IgD-negative memory B cell (primary cell): ENCODE measurements around the gene UBE2G2. TPM values are rescaled to one million over a fixed set of nuclear protein-coding genes. Genes with fewer than 3 reads are reported as not detected.

ENCODE experiments used
- H3K27ac Mint-ChIP-seq, 3 donors: one replicate each; pipeline ENCODE4 v1.8.0; 2020 to 2022; ENCODE audit warnings: mild to moderate bottlenecking in 3 of 3, mixed read lengths in 3 of 3, moderate library complexity in 1 of 3
- H3K27me3 Mint-ChIP-seq: one replicate; pipeline ENCODE4 v1.8.0; 2021; ENCODE audit warnings: mixed read lengths
- H3K36me3 Mint-ChIP-seq: one replicate; pipeline ENCODE4 v1.8.0; 2020; ENCODE audit warnings: mild to moderate bottlenecking, mixed read lengths
- H3K4me1 Mint-ChIP-seq, 3 donors: one replicate each; pipeline ENCODE4 v1.8.0; 2020 to 2022; ENCODE audit warnings: mixed read lengths in 3 of 3, mild to moderate bottlenecking in 1 of 3
- H3K4me3 Mint-ChIP-seq, 4 donors: one replicate each; pipeline ENCODE4 v1.8.0; 2020 to 2022; ENCODE audit warnings: mild to moderate bottlenecking in 4 of 4, mixed read lengths in 4 of 4, moderate library complexity in 3 of 4
- H3K9me3 Mint-ChIP-seq, 3 donors: one replicate each; pipeline ENCODE4 v1.8.0; 2020 to 2021; ENCODE audit warnings: mixed read lengths in 3 of 3, mild to moderate bottlenecking in 1 of 3
- polyA plus RNA-seq: library from polyadenylated mRNA; unstranded; fragments of 300-500 nt; fragmentation: Illumina TruSeq; gene quantifications from one replicate; pipeline ENCODE4 v1.2.3, GENCODE V29; 2021

Gene UBE2G2
- polyA plus RNA-seq, 1 donor from 2014 or later, result 55.7 TPM

- Mint-ChIP-seq H3K27ac (peak overlapping the region in 1 of 3 donors; percentile 78), H3K9me3 (no peaks in the 10 kb centered on the region), H3K36me3 (no peaks in the 10 kb centered on the region), H3K4me3 (peak overlapping the region in 1 of 4 donors; percentile 75), H3K27me3 (no peaks in the 10 kb centered on the region), H3K4me1 (peaks cover 0 to 10% (median 6%) of the 10 kb centered on the region in 3 donors)
These were observed 12.1 kb upstream of the UBE2G2 start for GRCh38 chr21:44813727-44814126.

GRCh38 chr21:44813149-44813548, 11.5 kb upstream of the UBE2G2 start:
- H3K4me1 Mint-ChIP-seq, result peaks cover 0 to 10% (median 6%) of the 10 kb centered on the region in 3 donors
- H3K27ac Mint-ChIP-seq, result peak overlapping the region in 2 of 3 donors; percentile 57 to 78
- H3K4me3 Mint-ChIP-seq, result peak overlapping the region in 2 of 4 donors; percentile 26 to 39
- H3K36me3 Mint-ChIP-seq, result no peaks in the 10 kb centered on the region
- no peaks in the 10 kb centered on the region for H3K9me3 Mint-ChIP-seq
- H3K27me3 Mint-ChIP-seq, result no peaks in the 10 kb centered on the region

- no peak overlapping the region for H3K4me3 Mint-ChIP-seq
- H3K4me1 Mint-ChIP-seq, result peaks cover 0 to 10% (median 6%) of the 10 kb centered on the region in 3 donors
- peak overlapping the region in 2 of 3 donors; percentile 57 to 78 for H3K27ac Mint-ChIP-seq
- no peaks in the 10 kb centered on the region for H3K27me3 Mint-ChIP-seq
- H3K36me3 Mint-ChIP-seq, result no peaks in the 10 kb centered on the region
- no peaks in the 10 kb centered on the region for H3K9me3 Mint-ChIP-seq
These were observed 11.0 kb upstream of the UBE2G2 start for GRCh38 chr21:44812640-44813039.

GRCh38 chr21:44810779-44811178, 9.2 kb upstream of the UBE2G2 start:
- Mint-ChIP-seq H3K36me3 (no peaks in the 10 kb centered on the region), H3K27me3 (no peaks in the 10 kb centered on the region), H3K27ac (peak overlapping the region in 2 of 3 donors; percentile 28 to 64), H3K4me3 (no peak overlapping the region), H3K4me1 (peaks cover 0 to 5% (median 2%) of the 10 kb centered on the region in 3 donors), H3K9me3 (no peaks in the 10 kb centered on the region)

GRCh38 chr21:44805859-44806258, 4.2 kb upstream of the UBE2G2 start:
- Mint-ChIP-seq H3K4me3 (peak overlapping the region in 1 of 4 donors; percentile 72), H3K36me3 (no peaks in the 10 kb centered on the region), H3K27me3 (no peaks in the 10 kb centered on the region), H3K4me1 (peaks cover 5 to 10% (median 10%) of the 10 kb centered on the region in 3 donors), H3K27ac (no peak overlapping the region), H3K9me3 (no peaks in the 10 kb centered on the region)

GRCh38 chr21:44805226-44805625, 3.6 kb upstream of the UBE2G2 start:
- no peaks in the 10 kb centered on the region for H3K36me3 Mint-ChIP-seq
- no peaks in the 10 kb centered on the region for H3K9me3 Mint-ChIP-seq
- H3K27ac Mint-ChIP-seq, result peak overlapping the region in 1 of 3 donors; percentile 63
- H3K27me3 Mint-ChIP-seq, result no peaks in the 10 kb centered on the region
- peaks cover 11 to 16% (median 15%) of the 10 kb centered on the region in 3 donors for H3K4me1 Mint-ChIP-seq
- H3K4me3 Mint-ChIP-seq, result peak overlapping the region in 1 of 4 donors; percentile 72

- peak overlapping the region in 1 of 3 donors; percentile 63 for H3K27ac Mint-ChIP-seq
- no peaks in the 10 kb centered on the region for H3K36me3 Mint-ChIP-seq
- peak overlapping the region in 2 of 4 donors; percentile 17 to 72 for H3K4me3 Mint-ChIP-seq
- no peaks in the 10 kb centered on the region for H3K27me3 Mint-ChIP-seq
- no peaks in the 10 kb centered on the region for H3K9me3 Mint-ChIP-seq
- H3K4me1 Mint-ChIP-seq, result peaks cover 16 to 20% (median 18%) of the 10 kb centered on the region in 3 donors
These were observed 3.1 kb upstream of the UBE2G2 start for GRCh38 chr21:44804762-44805161.

- Mint-ChIP-seq H3K9me3 (no peaks in the 10 kb centered on the region), H3K4me3 (peak overlapping the region in 1 of 4 donors; percentile 90), H3K27ac (peak overlapping the region in 1 of 3 donors; percentile 63), H3K27me3 (no peaks in the 10 kb centered on the region), H3K4me1 (peaks cover 21 to 27% (median 25%) of the 10 kb centered on the region in 3 donors), H3K36me3 (no peaks in the 10 kb centered on the region)
These were observed 2.0 kb upstream of the UBE2G2 start for GRCh38 chr21:44803651-44804050.

- Mint-ChIP-seq H3K4me3 (peak overlapping the region; percentile 88 to 93 (median 92)), H3K36me3 (peaks cover 2% of the 10 kb centered on the region), H3K4me1 (peaks cover 23 to 33% (median 28%) of the 10 kb centered on the region in 3 donors), H3K27ac (peak overlapping the region in 2 of 3 donors; percentile 55 to 97), H3K9me3 (no peaks in the 10 kb centered on the region), H3K27me3 (no peaks in the 10 kb centered on the region)
These were observed 955 bp upstream of the UBE2G2 start for GRCh38 chr21:44802396-44803153.

- no peaks in the 10 kb centered on the region for H3K27me3 Mint-ChIP-seq
- H3K9me3 Mint-ChIP-seq, result no peaks in the 10 kb centered on the region
- peaks cover 4% of the 10 kb centered on the region for H3K36me3 Mint-ChIP-seq
- H3K27ac Mint-ChIP-seq, result peak overlapping the region; percentile 33 to 96 (median 75)
- H3K4me3 Mint-ChIP-seq, result peak overlapping the region; percentile 90 to 100 (median 97)
- H3K4me1 Mint-ChIP-seq, result peaks cover 26 to 40% (median 39%) of the 10 kb centered on the region in 3 donors
These were observed 601 bp downstream of the UBE2G2 start for GRCh38 chr21:44800971-44801467.

- peaks cover 6% of the 10 kb centered on the region for H3K36me3 Mint-ChIP-seq
- no peaks in the 10 kb centered on the region for H3K27me3 Mint-ChIP-seq
- H3K4me3 Mint-ChIP-seq, result peak overlapping the region; percentile 82 to 100 (median 94)
- H3K9me3 Mint-ChIP-seq, result no peaks in the 10 kb centered on the region
- H3K4me1 Mint-ChIP-seq, result peaks cover 30 to 42% (median 40%) of the 10 kb centered on the region in 3 donors
- H3K27ac Mint-ChIP-seq, result peak overlapping the region in 1 of 3 donors; percentile 75
These were observed 1.5 kb downstream of the UBE2G2 start for GRCh38 chr21:44800103-44800502.

- peaks cover 30 to 42% (median 40%) of the 10 kb centered on the region in 3 donors for H3K4me1 Mint-ChIP-seq
These were observed 2.0 kb downstream of the UBE2G2 start for GRCh38 chr21:44799646-44800045.

GRCh38 chr21:44797775-44798174, 3.8 kb downstream of the UBE2G2 start:
- H3K36me3 Mint-ChIP-seq, result peaks cover 6% of the 10 kb centered on the region
- no peak overlapping the region for H3K4me3 Mint-ChIP-seq
- peaks cover 31 to 47% (median 45%) of the 10 kb centered on the region in 3 donors for H3K4me1 Mint-ChIP-seq
- no peaks in the 10 kb centered on the region for H3K27me3 Mint-ChIP-seq
- no peak overlapping the region for H3K27ac Mint-ChIP-seq
- H3K9me3 Mint-ChIP-seq, result no peaks in the 10 kb centered on the region

More at GRCh38 chr21:44799646-44800045, 2.0 kb downstream of the UBE2G2 start:
- Mint-ChIP-seq H3K4me3 (peak overlapping the region; percentile 38 to 90 (median 82)), H3K9me3 (no peaks in the 10 kb centered on the region), H3K27ac (peak overlapping the region in 1 of 3 donors; percentile 75), H3K36me3 (peaks cover 6% of the 10 kb centered on the region), H3K27me3 (no peaks in the 10 kb centered on the region)

- Mint-ChIP-seq H3K9me3 (no peaks in the 10 kb centered on the region), H3K4me3 (no peak overlapping the region), H3K36me3 (peaks cover 6% of the 10 kb centered on the region), H3K27me3 (no peaks in the 10 kb centered on the region), H3K4me1 (peaks cover 32 to 46% (median 45%) of the 10 kb centered on the region in 3 donors), H3K27ac (no peak overlapping the region)
These were observed 6.3 kb downstream of the UBE2G2 start for GRCh38 chr21:44795342-44795741.

- Mint-ChIP-seq H3K36me3 (peaks cover 6% of the 10 kb centered on the region), H3K27me3 (no peaks in the 10 kb centered on the region), H3K4me3 (no peak overlapping the region), H3K27ac (peak overlapping the region; percentile 14 to 65 (median 31)), H3K9me3 (no peaks in the 10 kb centered on the region), H3K4me1 (peaks cover 37 to 45% (median 42%) of the 10 kb centered on the region in 3 donors)
These were observed 7.8 kb downstream of the UBE2G2 start for GRCh38 chr21:44793592-44794374.
